Glutamatergic neuron (in vitro differentiated cells): ENCODE data around the gene NFATC1. TPM values are rescaled to one million over a fixed set of nuclear protein-coding genes. Genes with fewer than 3 reads are reported as not detected.

Experiments
- DNase-seq: peaks from one replicate; pipeline ENCODE4 v3.0.0; 2022
- H3K27ac Mint-ChIP-seq: one replicate; pipeline ENCODE4 v1.8.0; 2020; ENCODE audit warnings: mild to moderate bottlenecking, mixed read lengths, inconsistent platforms; ENCODE audit not compliant: unreplicated experiment
- H3K27me3 Mint-ChIP-seq: one replicate; pipeline ENCODE4 v1.8.0; 2020; ENCODE audit warnings: mild to moderate bottlenecking, moderate library complexity, mixed read lengths, inconsistent platforms; ENCODE audit not compliant: unreplicated experiment
- H3K36me3 Mint-ChIP-seq: one replicate; pipeline ENCODE4 v1.8.0; 2020; ENCODE audit warnings: mild to moderate bottlenecking, mixed read lengths, inconsistent platforms; ENCODE audit not compliant: unreplicated experiment
- H3K4me1 Mint-ChIP-seq: one replicate; pipeline ENCODE4 v1.8.0; 2020; ENCODE audit warnings: mild to moderate bottlenecking, low read depth, mixed read lengths, inconsistent platforms; ENCODE audit not compliant: unreplicated experiment
- H3K4me3 Mint-ChIP-seq: one replicate; pipeline ENCODE4 v1.8.0; 2020; ENCODE audit warnings: mild to moderate bottlenecking, mixed read lengths, inconsistent platforms; ENCODE audit not compliant: unreplicated experiment
- H3K9me3 Mint-ChIP-seq: one replicate; pipeline ENCODE4 v1.8.0; 2020; ENCODE audit warnings: mild to moderate bottlenecking, moderate library complexity, mixed read lengths, inconsistent platforms; ENCODE audit not compliant: unreplicated experiment
- CTCF ChIP-seq: fragments of 200-600 bp; sonication (generic); IDR thresholded peaks from one replicate; pipeline ENCODE4 v1.5.0; 2021; ENCODE audit not compliant: partially characterized antibody, unreplicated experiment
- total RNA-seq: library from RNA; stranded (reverse); fragmentation: NEBNext Ultra II Directional; extraction: Animal tissue kit (Norgen Biotek cat#: 25700); gene quantifications from one replicate; pipeline ENCODE4 v1.2.1, GENCODE V29; 2021; ENCODE audit not compliant: unreplicated experiment

The NFATC1 gene
- total RNA-seq, 1 donor from 2014 or later, result 5.3 TPM

GRCh38 chr18:79400591-79401381 is 5.1 kb downstream of the NFATC1 start:
- Mint-ChIP-seq H3K27me3 (no peaks in the 10 kb centered on the region), H3K36me3 (no peaks in the 10 kb centered on the region), H3K4me3 (peak overlapping the region; percentile 81), H3K4me1 (peaks cover 21% of the 10 kb centered on the region), H3K27ac (no peak overlapping the region), H3K9me3 (peaks cover 4% of the 10 kb centered on the region)
- peak; percentile 33 for DNase-seq
- no peak for TF ChIP-seq CTCF

- Mint-ChIP-seq H3K4me3 (peak overlapping the region; percentile 81), H3K4me1 (peaks cover 22% of the 10 kb centered on the region), H3K27me3 (peaks cover 4% of the 10 kb centered on the region), H3K9me3 (peaks cover 5% of the 10 kb centered on the region), H3K36me3 (no peaks in the 10 kb centered on the region), H3K27ac (no peak overlapping the region)
- no peak for TF ChIP-seq CTCF
- DNase-seq, result peak; percentile 14
These were observed 5.9 kb downstream of the NFATC1 start for GRCh38 chr18:79401494-79402208.

- Mint-ChIP-seq H3K9me3 (peaks cover 5% of the 10 kb centered on the region), H3K4me1 (peaks cover 22% of the 10 kb centered on the region), H3K36me3 (no peaks in the 10 kb centered on the region), H3K27ac (no peak overlapping the region), H3K4me3 (no peak overlapping the region), H3K27me3 (peaks cover 4% of the 10 kb centered on the region)
- peak; percentile 15 for DNase-seq
- no peak for TF ChIP-seq CTCF
These were observed 6.5 kb downstream of the NFATC1 start for GRCh38 chr18:79402209-79402576.

- Mint-ChIP-seq H3K9me3 (peaks cover 4% of the 10 kb centered on the region), H3K27ac (peak overlapping the region; percentile 31), H3K4me1 (peaks cover 22% of the 10 kb centered on the region), H3K27me3 (peaks cover 4% of the 10 kb centered on the region), H3K4me3 (no peak overlapping the region), H3K36me3 (no peaks in the 10 kb centered on the region)
- peak; percentile 41 for DNase-seq
- TF ChIP-seq CTCF, result no peak
These were observed 7.4 kb downstream of the NFATC1 start for GRCh38 chr18:79402977-79403722.
